Stomach (tissue), 4 donors: ENCODE data around the gene TRAPPC3L.

Experiments
- EP300 ChIP-seq: sonication (generic); formaldehyde crosslinking; IDR thresholded peaks from one replicate; pipeline ENCODE4 v1.6.1; 2017; ENCODE audit warnings: antibody characterized with exemption
- POLR2A ChIP-seq, 4 donors: fragments of 450-650 bp; IDR thresholded peaks; one replicate each; pipeline ENCODE4 v1.6.1; 2016; ENCODE audit warnings: antibody characterized with exemption in 4 of 4, control low read depth in 2 of 4, mild to moderate bottlenecking in 1 of 4, moderate library complexity in 1 of 4
- POLR2AphosphoS5 ChIP-seq, 3 donors: sonication (generic); formaldehyde crosslinking; IDR thresholded peaks; one replicate each; pipeline ENCODE4 v1.6.1; 2016; ENCODE audit warnings: antibody characterized with exemption in 3 of 3
- TF ChIP-seq, protein P1 (sequence below), 7 experiments: fragments of 450-650 bp in 4 of 7; fragments of 200-600 bp in 3 of 7; sonication (generic) in 3 of 7; IDR thresholded peaks; one replicate each; pipeline ENCODE4 v1.5.1; 2016 to 2019; ENCODE audit warnings: antibody characterized with exemption in 7 of 7, control low read depth in 2 of 7, mild to moderate bottlenecking in 1 of 7

DNA sequence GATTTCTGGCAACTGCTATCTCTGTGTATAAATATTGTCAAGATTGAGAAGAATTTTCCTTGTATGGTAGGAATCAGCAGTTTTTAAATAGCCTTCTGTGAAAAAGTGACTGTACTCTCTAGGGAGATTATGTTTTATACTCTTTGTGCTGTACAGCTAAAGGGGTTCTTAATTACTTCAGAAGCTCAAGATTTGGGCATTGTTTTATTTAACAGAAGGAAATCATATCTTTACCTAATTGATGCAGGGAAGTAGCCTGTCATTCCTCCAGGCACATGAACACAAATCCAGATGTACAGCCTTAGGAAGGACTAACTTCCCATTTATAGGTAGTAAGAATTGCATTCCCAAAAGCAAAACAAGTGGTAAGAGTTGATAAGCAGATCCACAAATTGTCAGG lies 32.8 kb downstream of the TRAPPC3L start:
- TF ChIP-seq, protein P1, sequence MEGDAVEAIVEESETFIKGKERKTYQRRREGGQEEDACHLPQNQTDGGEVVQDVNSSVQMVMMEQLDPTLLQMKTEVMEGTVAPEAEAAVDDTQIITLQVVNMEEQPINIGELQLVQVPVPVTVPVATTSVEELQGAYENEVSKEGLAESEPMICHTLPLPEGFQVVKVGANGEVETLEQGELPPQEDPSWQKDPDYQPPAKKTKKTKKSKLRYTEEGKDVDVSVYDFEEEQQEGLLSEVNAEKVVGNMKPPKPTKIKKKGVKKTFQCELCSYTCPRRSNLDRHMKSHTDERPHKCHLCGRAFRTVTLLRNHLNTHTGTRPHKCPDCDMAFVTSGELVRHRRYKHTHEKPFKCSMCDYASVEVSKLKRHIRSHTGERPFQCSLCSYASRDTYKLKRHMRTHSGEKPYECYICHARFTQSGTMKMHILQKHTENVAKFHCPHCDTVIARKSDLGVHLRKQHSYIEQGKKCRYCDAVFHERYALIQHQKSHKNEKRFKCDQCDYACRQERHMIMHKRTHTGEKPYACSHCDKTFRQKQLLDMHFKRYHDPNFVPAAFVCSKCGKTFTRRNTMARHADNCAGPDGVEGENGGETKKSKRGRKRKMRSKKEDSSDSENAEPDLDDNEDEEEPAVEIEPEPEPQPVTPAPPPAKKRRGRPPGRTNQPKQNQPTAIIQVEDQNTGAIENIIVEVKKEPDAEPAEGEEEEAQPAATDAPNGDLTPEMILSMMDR (IDR thresholded peaks at IDR 0.05), result no peak
- TF ChIP-seq EP300 (no peak), POLR2A (IDR thresholded peaks at IDR 0.05) (no peak), POLR2AphosphoS5 (IDR thresholded peaks at IDR 0.05) (no peak)
